Mucosa of descending colon (tissue), 3 donors: ENCODE results near the gene ZNF385C. TPM values are rescaled to one million over a fixed set of nuclear protein-coding genes. Genes with fewer than 3 reads are reported as not detected.

Source experiments
- ATAC-seq: fragments of 200-7000 bp; cut with Tn5 transposase; one replicate; pipeline ENCODE4 v1.9.1; 2020; ENCODE audit warnings: mild to moderate bottlenecking, moderate library complexity
- DNase-seq, 3 donors: peaks; one replicate each; pipeline ENCODE4 v3.0.0-alpha.2; 2020
- H3K36me3 ChIP-seq: fragments of 200-600 bp; one replicate; pipeline ENCODE4 v1.8.0; 2021; ENCODE audit warnings: low read depth, mild to moderate bottlenecking
- H3K4me1 ChIP-seq: fragments of 200-600 bp; one replicate; pipeline ENCODE4 v1.8.0; 2021; ENCODE audit warnings: low read depth, mild to moderate bottlenecking
- H3K4me3 ChIP-seq: fragments of 200-600 bp; one replicate; pipeline ENCODE4 v1.8.0; 2021; ENCODE audit warnings: mild to moderate bottlenecking
- H3K9me3 ChIP-seq: fragments of 200-600 bp; one replicate; pipeline ENCODE4 v1.8.0; 2021; ENCODE audit warnings: mild to moderate bottlenecking
- intact Hi-C, 2 donors: fragments of 100-400 bp; cut with DNase I in 1 of 2; cut with micrococcal nuclease in 1 of 2; formaldehyde crosslinking; loops; one replicate each; pipeline versions ENCODE4 v1.11.0 to v1.11.1; 2022; cut with DNase I, micrococcal nuclease
- total RNA-seq, 3 donors: library from RNA; stranded (reverse); fragmentation: NEBNext Ultra II Directional in 2 of 3; extraction: Animal tissue kit (Norgen Biotek cat#: 25700) in 2 of 3; gene quantifications; one replicate each; pipeline versions ENCODE4 v1.2.1 to v1.2.4, GENCODE V29; 2021 to 2023
- TF ChIP-seq, protein P1 (sequence below): fragments of 200-600 bp; IDR thresholded peaks from one replicate; pipeline ENCODE4 v1.8.0; 2022; ENCODE audit warnings: antibody characterized with exemption, mild to moderate bottlenecking
- donor health status: DM: no; HTN: no; CAD: no; lungs with moderate emphysema.
- donor health status: DM: no; HTN: no; CAD: no.
- donor health status: DM: no; HTN: yes; CAD: no.

ZNF385C gene
- total RNA-seq, 3 donors from 2014 or later, result 0.41 to 0.96 (median 0.58) TPM

DNA sequence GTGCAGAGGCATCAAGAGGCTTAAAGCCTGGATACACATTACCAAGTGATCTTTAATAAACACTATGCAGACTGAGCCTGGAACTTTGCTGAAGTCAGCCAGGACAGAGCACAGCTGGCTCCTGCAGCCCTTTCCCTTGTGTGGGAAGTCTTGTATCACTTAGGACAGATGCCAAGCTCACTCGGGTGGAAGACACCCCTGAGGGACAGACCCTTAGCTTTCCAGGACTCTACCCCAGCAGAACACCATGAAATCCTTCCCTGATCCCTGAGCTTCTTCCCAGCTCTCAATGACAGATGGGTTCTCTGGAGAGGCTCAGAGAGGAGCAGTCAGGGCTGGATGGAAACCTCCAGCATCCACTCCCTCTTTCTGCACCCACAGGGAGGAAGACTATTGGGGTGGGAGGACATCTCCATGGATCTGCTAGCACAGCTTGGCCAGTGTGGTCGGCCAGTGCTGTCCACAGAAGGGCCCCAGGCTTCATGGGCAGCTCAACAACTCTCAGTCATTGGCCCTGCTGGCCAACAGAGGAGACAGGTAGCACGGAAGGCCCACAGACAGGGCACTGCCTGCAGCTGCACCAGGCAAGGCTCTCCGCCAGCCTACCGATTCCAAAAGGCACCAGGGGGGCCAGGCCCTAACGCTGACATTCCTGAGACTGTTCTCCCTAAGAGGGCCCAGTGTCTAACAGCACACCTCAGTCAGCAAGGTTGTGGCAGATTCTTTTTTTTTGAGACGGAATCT, 40.6 kb upstream of the ZNF385C start:
- ATAC-seq (no peak), DNase-seq (no peak)
- H3K9me3 ChIP-seq, result no peaks in the 10 kb centered on the region
- no peaks in the 10 kb centered on the region for H3K36me3 ChIP-seq
- H3K4me3 ChIP-seq, result no peak overlapping the region
- peaks cover 32% of the 10 kb centered on the region for H3K4me1 ChIP-seq
- intact Hi-C loops, result no loop called here
- TF ChIP-seq, protein P1, sequence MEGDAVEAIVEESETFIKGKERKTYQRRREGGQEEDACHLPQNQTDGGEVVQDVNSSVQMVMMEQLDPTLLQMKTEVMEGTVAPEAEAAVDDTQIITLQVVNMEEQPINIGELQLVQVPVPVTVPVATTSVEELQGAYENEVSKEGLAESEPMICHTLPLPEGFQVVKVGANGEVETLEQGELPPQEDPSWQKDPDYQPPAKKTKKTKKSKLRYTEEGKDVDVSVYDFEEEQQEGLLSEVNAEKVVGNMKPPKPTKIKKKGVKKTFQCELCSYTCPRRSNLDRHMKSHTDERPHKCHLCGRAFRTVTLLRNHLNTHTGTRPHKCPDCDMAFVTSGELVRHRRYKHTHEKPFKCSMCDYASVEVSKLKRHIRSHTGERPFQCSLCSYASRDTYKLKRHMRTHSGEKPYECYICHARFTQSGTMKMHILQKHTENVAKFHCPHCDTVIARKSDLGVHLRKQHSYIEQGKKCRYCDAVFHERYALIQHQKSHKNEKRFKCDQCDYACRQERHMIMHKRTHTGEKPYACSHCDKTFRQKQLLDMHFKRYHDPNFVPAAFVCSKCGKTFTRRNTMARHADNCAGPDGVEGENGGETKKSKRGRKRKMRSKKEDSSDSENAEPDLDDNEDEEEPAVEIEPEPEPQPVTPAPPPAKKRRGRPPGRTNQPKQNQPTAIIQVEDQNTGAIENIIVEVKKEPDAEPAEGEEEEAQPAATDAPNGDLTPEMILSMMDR, result no peak

DNA sequence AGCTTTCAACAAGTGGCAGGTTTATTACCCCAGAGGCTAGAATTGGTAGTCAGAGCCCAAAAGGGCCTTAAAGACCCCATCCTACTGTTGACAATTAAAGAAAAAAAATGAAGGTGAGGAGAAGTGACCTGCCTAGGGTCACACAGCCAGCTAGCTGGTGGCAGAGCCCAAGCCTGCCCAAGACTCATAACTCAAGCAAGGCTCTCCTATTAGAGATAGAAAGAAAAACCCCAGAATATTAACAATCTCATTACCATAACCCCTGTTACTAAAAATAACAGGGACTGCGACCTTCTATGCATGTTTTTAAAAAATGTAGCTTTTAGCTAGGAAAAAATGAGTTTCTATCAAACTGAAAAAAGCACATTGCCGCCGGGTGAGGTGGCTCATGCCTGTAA, 38.4 kb upstream of the ZNF385C start:
- no peak overlapping the region for H3K4me3 ChIP-seq
- DNase-seq (no peak), ATAC-seq (no peak)
- H3K36me3 ChIP-seq, result no peaks in the 10 kb centered on the region
- TF ChIP-seq, protein P1, result no peak
- H3K9me3 ChIP-seq, result no peaks in the 10 kb centered on the region
- peaks cover 51% of the 10 kb centered on the region for H3K4me1 ChIP-seq
- intact Hi-C loops, result no loop called here

DNA sequence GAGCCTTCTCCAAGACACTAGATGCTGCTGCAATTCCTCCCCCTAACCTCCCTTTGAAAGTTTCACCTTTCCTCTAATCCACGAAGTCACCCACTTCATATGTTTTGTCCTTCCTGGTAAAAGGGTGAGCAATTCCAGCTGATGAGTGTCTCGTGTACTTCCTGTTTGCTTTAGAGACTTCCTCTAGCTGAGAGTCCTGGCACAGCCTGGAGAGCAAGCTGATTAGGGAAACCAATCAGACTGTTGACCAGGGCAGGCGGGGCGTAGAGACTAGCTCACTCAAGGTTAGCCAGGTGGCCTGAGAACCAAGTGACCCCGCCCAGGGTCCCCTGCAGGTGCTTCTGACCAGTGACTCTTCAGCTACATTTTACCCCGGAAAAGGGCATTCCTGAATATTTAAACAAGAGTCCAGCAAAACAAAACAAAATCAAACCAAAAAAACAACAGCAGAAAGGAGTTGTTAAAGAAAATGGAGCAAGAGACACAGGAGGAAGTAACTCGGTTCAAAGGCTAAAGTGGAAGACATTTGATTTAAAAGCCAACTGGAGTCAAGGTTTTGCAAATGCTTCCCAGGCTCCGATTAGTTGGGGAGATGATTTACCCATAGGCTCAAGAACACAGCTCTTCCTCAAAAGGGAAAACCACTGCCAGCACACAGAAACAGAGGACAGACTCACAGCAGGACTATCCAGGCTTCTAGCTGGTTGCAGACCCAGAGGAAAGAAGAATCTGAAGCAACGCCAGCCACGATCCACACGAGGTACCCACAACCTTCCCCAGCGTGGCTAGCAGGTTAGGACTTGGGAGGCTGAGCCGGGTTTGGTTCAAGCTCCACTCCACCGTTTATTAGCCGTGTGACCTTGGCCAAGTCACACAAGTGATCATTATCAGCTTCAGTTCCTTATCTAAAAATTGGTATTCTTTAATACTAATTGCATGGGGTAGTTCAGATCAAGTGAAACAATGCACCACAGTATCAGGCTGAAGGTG, 37.7 kb upstream of the ZNF385C start:
- DNase-seq (peak; percentile 83 to 90 (median 90)), ATAC-seq (peak; percentile 90)
- Histone ChIP-seq H3K4me1 (peaks cover 51% of the 10 kb centered on the region), H3K36me3 (no peaks in the 10 kb centered on the region), H3K4me3 (no peak overlapping the region), H3K9me3 (no peaks in the 10 kb centered on the region)
- intact Hi-C loops, result no loop called here
- TF ChIP-seq, protein P1, result no peak

DNA sequence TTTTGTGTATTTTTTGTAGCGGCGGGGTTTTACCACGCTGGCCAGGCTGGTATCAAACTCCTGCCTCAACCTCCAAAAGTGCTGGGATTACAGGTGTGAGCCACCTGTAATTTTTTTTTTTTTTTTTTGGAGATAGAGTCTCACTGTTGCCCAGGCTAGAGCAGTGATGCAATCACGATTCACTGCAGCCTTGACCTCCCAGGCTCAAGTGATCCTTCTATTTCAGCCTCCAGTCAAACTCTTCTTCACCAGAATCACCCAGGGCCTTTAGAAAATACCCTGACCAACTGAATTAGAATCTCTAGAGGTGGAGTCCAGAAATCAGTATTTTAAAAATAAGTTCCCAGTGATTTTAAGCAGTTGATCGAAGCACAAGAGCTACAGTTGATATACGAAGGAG, 36.9 kb upstream of the ZNF385C start:
- Histone ChIP-seq H3K4me3 (no peak overlapping the region), H3K36me3 (no peaks in the 10 kb centered on the region), H3K4me1 (peaks cover 51% of the 10 kb centered on the region), H3K9me3 (no peaks in the 10 kb centered on the region)
- intact Hi-C loops, result no loop called here
- TF ChIP-seq, protein P1, result no peak
- ATAC-seq, result no peak
- DNase-seq, result no peak

DNA sequence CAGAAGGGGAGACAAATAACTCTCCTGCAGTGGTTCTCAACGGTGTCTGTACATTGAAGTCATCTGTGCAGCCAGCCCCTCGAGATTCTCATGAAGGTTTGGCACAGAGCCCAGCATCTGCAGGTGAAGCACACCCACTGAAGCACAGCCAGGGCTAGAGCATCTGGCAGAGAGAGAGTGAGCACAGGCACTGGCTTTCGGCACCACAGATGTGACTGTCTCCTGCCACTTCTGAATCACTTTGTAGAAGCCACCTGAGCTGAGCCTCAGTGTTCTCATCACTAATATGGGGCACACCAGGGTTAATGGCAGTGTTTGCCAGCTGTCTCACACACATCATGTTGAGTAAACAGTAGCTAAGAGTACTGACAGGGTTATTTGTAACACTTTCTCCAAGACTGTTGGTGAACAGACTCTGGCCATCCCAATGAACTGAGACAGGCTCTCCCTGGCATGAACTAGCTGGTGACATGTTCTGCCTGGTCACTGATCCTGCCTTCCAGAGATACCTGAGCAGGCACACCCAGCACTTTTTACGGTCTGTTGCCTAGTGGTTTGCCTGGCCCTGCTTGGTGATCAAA, 35.3 kb upstream of the ZNF385C start:
- ATAC-seq, result peak; percentile 50
- H3K9me3 ChIP-seq, result no peaks in the 10 kb centered on the region
- peak in 2 of 3 donors; percentile 45 to 59 for DNase-seq
- peaks cover 51% of the 10 kb centered on the region for H3K4me1 ChIP-seq
- intact Hi-C loops, result no loop called here
- H3K4me3 ChIP-seq, result no peak overlapping the region
- TF ChIP-seq, protein P1, result no peak
- no peaks in the 10 kb centered on the region for H3K36me3 ChIP-seq
